B cell (primary cell): ENCODE measurements around the gene HABP4. TPM values are rescaled to one million over a fixed set of nuclear protein-coding genes. Genes with fewer than 3 reads are reported as not detected.

Experiments used
- ATAC-seq: fragments of 200-7000 bp; cut with Tn5 transposase; one replicate; pipeline ENCODE4 v1.10.0; 2021; ENCODE audit warnings: low read depth, mild to moderate bottlenecking, moderate number of reproducible peaks, moderate library complexity
- CTCF ChIA-PET: fragments of 350-600 bp; sonication (Branson Sonifier 250); formaldehyde crosslinking; loops from one replicate; lab custom pipeline; 2021; ENCODE audit warnings: antibody characterized with exemption, inconsistent platforms; lab: Charles Lee
- POLR2A ChIA-PET: fragments of 350-600 bp; sonication (Branson Sonifier 250); formaldehyde crosslinking; loops from one replicate; lab custom pipeline; 2021; ENCODE audit warnings: antibody characterized with exemption; lab: Charles Lee
- DNase-seq: peaks from one replicate; pipeline ENCODE4 v3.0.0; 2013
- H2AFZ ChIP-seq: 2 replicates; pipeline ENCODE4 v1.6.1; 2012; ENCODE audit warnings: mild to moderate bottlenecking, low read depth, low read length; ENCODE audit not compliant: insufficient read depth, poor library complexity, severe bottlenecking
- H3K27ac ChIP-seq, 2 donors: 1 replicate in 1 of 2; 2 replicates in 1 of 2; pipeline ENCODE4 v1.5.1; 2012 to 2013; ENCODE audit warnings: low read length in 2 of 2, mild to moderate bottlenecking in 2 of 2, moderate library complexity in 1 of 2
- H3K27me3 ChIP-seq, 4 experiments: fragments of 200-600 bp in 1 of 4; sonication (generic) in 1 of 4; replicated peaks in 1 of 4; 1 replicate in 2 of 4; 2 replicates in 2 of 4; pipeline versions ENCODE4 v1.6.1 to v1.7.0; 2013 to 2016; ENCODE audit warnings: low read length in 3 of 4, mild to moderate bottlenecking in 2 of 4, mixed read lengths in 1 of 4, moderate library complexity in 1 of 4; ENCODE audit not compliant: insufficient read depth in 4 of 4, control insufficient read depth in 3 of 4; ENCODE audit errors: control extremely low read depth in 1 of 4
- H3K36me3 ChIP-seq, 2 experiments: replicated peaks in 1 of 2; 1 replicate in 1 of 2; 2 replicates in 1 of 2; pipeline versions ENCODE4 v1.6.1 to v1.7.1; 2013; ENCODE audit warnings: low read length in 1 of 2; ENCODE audit not compliant: insufficient read depth in 2 of 2, control insufficient read depth in 1 of 2; ENCODE audit errors: control extremely low read depth in 1 of 2, extremely low read depth in 1 of 2
- H3K4me1 ChIP-seq, 2 donors: fragments of 200-600 bp in 1 of 2; sonication (generic) in 1 of 2; 1 replicate in 1 of 2; 2 replicates in 1 of 2; pipeline versions ENCODE4 v1.5.1 to v1.6.1; 2013 to 2017; ENCODE audit warnings: low read length in 2 of 2; ENCODE audit not compliant: control insufficient read depth in 2 of 2, insufficient read depth in 2 of 2
- H3K4me2 ChIP-seq: replicated peaks from 2 replicates; pipeline ENCODE3; 2012; ENCODE audit warnings: mild to moderate bottlenecking, low read depth, low read length; ENCODE audit not compliant: poor library complexity, severe bottlenecking
- H3K4me3 ChIP-seq, 5 experiments: fragments of 200-600 bp in 1 of 5; sonication (generic) in 1 of 5; 1 replicate in 3 of 5; 2 replicates in 2 of 5; pipeline versions ENCODE4 v1.5.1 to v1.7.0; 2011 to 2016; ENCODE audit warnings: low read length in 4 of 5, mild to moderate bottlenecking in 4 of 5, low read depth in 2 of 5, control low read depth in 1 of 5, moderate library complexity in 1 of 5; ENCODE audit not compliant: insufficient read depth in 1 of 5; ENCODE audit errors: control extremely low read depth in 1 of 5, extremely low read depth in 1 of 5
- H3K79me2 ChIP-seq: fragments of 200-600 bp; sonication (generic); one replicate; pipeline ENCODE4 v1.6.0; 2016; ENCODE audit warnings: low read length; ENCODE audit not compliant: control insufficient read depth, insufficient read depth
- H3K9ac ChIP-seq: fragments of 200-600 bp; sonication (generic); 2 replicates; pipeline ENCODE4 v1.6.1; 2017; ENCODE audit warnings: mild to moderate bottlenecking, low read length, moderate library complexity
- H3K9me3 ChIP-seq, 3 donors: one replicate each; pipeline versions ENCODE4 v1.6.1 to v1.7.1; 2013; ENCODE audit warnings: low read length in 2 of 3; ENCODE audit not compliant: control insufficient read depth in 2 of 3, insufficient read depth in 1 of 3; ENCODE audit errors: control extremely low read depth in 1 of 3
- H4K20me1 ChIP-seq: 2 replicates; pipeline ENCODE4 v1.6.0; 2012; ENCODE audit warnings: mild to moderate bottlenecking, low read length; ENCODE audit not compliant: insufficient read depth, control insufficient read depth, poor library complexity, severe bottlenecking
- H3K27ac Mint-ChIP-seq: one replicate; pipeline ENCODE4 v1.8.0; 2021; ENCODE audit warnings: mixed read lengths
- H3K27me3 Mint-ChIP-seq: one replicate; pipeline ENCODE4 v1.8.0; 2021; ENCODE audit warnings: mixed read lengths
- H3K4me1 Mint-ChIP-seq: one replicate; pipeline ENCODE4 v1.8.0; 2021; ENCODE audit warnings: mixed read lengths
- H3K4me3 Mint-ChIP-seq: one replicate; pipeline ENCODE4 v1.8.0; 2021; ENCODE audit warnings: mixed read lengths
- H3K9me3 Mint-ChIP-seq: one replicate; pipeline ENCODE4 v1.8.0; 2022; ENCODE audit warnings: mixed read lengths; ENCODE audit not compliant: insufficient read depth
- CTCF ChIP-seq: fragments of 200-600 bp; IDR thresholded peaks from one replicate; pipeline ENCODE4 v1.8.0; 2022; ENCODE audit warnings: antibody characterized with exemption, mild to moderate bottlenecking
- EZH2 ChIP-seq: IDR thresholded peaks from 2 replicates; pipeline ENCODE4 v1.6.1; 2012; ENCODE audit warnings: borderline replicate concordance, low read depth, mild to moderate bottlenecking, moderate library complexity, low read length; ENCODE audit not compliant: insufficient read depth, poor library complexity, severe bottlenecking
- WGBS: methylation state at CpG from one replicate; pipeline ENCODE4 v1.1.5; 2013; ENCODE audit warnings: missing lambda C conversion rate; ENCODE audit not compliant: insufficient coverage; 5-methylcytosine and 5-hydroxymethylcytosine counted together
- intact Hi-C: fragments of 100-400 bp; cut with micrococcal nuclease; formaldehyde crosslinking; loops from one replicate; pipeline ENCODE4 v1.10.0; 2022
- polyA plus RNA-seq: library from polyadenylated mRNA; depleted of rRNA; stranded (reverse); fragments of >200 nt; gene quantifications from 2 replicates; pipeline ENCODE4 v1.2.3, GENCODE V29; 2012
- total RNA-seq, 2 donors: library from RNA; stranded (reverse); fragments of 120-200 nt in 1 of 2; gene quantifications; 1 replicate in 1 of 2; 2 replicates in 1 of 2; pipeline versions ENCODE4 v1.2.3 to v1.2.4, GENCODE V29; 2013 to 2022

Gene HABP4
- total and polyA plus RNA-seq, 2 donors (not counting 1 experiment from before 2014, with no cell fraction given): 3.3 to 15.0 TPM

- Histone ChIP-seq H3K27ac (no peak overlapping the region), H3K79me2 (peaks cover 10% of the 10 kb centered on the region), H3K9me3 (no peaks in the 10 kb centered on the region), H3K36me3 (no peaks in the 10 kb centered on the region), H3K27me3 (peaks cover 0 to 6% (median 0%) of the 10 kb centered on the region in 4 experiments), H3K4me2 (no peak overlapping the region), H4K20me1 (peaks cover 5% of the 10 kb centered on the region), H2AFZ (no peak overlapping the region), H3K4me1 (peaks cover 12 to 13% of the 10 kb centered on the region in 2 donors), H3K9ac (no peak overlapping the region), H3K4me3 (no peak overlapping the region)
- intact Hi-C loops: no loop called here
- Mint-ChIP-seq H3K9me3 (no peaks in the 10 kb centered on the region), H3K27ac (no peak overlapping the region), H3K27me3 (peaks cover 7% of the 10 kb centered on the region), H3K4me1 (peaks cover 14% of the 10 kb centered on the region), H3K4me3 (no peak overlapping the region)
- ChIA-PET CTCF (interaction anchor here (0.8 kb wide), 1 partner anchor 127 kb away, joined by 3 read pairs; no protein-coding TSS in a partner anchor), POLR2A (no interaction called here)
- no peak for TF ChIP-seq EZH2
- TF ChIP-seq CTCF: no peak
- ATAC-seq: no peak
- WGBS: 100% methylated on average over 2 of the region's 2 CpGs
- DNase-seq: no peak
These were observed 3.7 kb downstream of the HABP4 start for GRCh38 chr9:96453625-96454024.

DNA sequence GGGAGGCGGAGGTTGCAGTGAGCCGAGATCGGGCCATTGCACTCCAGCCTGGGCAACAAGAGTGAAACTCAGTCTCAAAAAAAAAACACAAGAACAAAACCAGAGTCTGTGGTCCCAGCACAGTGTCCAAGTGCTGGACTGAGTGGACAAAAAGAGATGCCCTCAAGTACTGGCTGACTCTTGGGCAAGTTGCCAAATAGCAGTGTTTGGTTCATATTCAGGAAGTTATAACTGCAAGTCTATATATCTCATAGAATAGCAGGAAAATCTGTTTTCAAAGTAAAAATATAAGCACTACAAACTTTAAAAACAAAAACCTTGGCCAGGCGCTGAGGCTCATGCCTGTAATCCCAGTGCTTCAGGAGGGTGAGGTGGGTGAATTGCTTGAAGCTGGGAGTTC lies 7.3 kb downstream of the HABP4 start:
- H3K27me3 Mint-ChIP-seq: no peaks in the 10 kb centered on the region
- Histone ChIP-seq H3K9ac (no peak overlapping the region), H3K4me3 (no peak overlapping the region), H3K79me2 (peaks cover 4% of the 10 kb centered on the region), H3K36me3 (no peaks in the 10 kb centered on the region), H2AFZ (no peak overlapping the region), H4K20me1 (peaks cover 5% of the 10 kb centered on the region), H3K27me3 (no peaks in the 10 kb centered on the region), H3K4me1 (no peaks in the 10 kb centered on the region), H3K27ac (no peak overlapping the region), H3K9me3 (no peaks in the 10 kb centered on the region), H3K4me2 (no peak overlapping the region)
- no CpG with 5 or more reads among the region's 4 CpGs for WGBS
- intact Hi-C loops: no loop called here
- ATAC-seq (no peak), DNase-seq (no peak)
- peaks cover 2% of the 10 kb centered on the region for H3K4me1 Mint-ChIP-seq
- H3K4me3 Mint-ChIP-seq: no peak overlapping the region
- CTCF ChIA-PET: interaction anchor here (1.0 kb wide), 1 partner anchor 44 kb away, joined by 3 read pairs; no protein-coding TSS in a partner anchor
- no peaks in the 10 kb centered on the region for H3K9me3 Mint-ChIP-seq
- POLR2A ChIA-PET: no interaction called here
- H3K27ac Mint-ChIP-seq: no peak overlapping the region
- TF ChIP-seq EZH2 (no peak), CTCF (no peak)
